ENCODE measurements around the gene CACNA2D1. TPM values are rescaled to one million over a fixed set of nuclear protein-coding genes. Genes with fewer than 3 reads are reported as not detected.

Gene CACNA2D1
- total RNA-seq, 3 donors from 2014 or later (not counting 1 experiment from before 2014, with no cell fraction given), result not detected

DNA sequence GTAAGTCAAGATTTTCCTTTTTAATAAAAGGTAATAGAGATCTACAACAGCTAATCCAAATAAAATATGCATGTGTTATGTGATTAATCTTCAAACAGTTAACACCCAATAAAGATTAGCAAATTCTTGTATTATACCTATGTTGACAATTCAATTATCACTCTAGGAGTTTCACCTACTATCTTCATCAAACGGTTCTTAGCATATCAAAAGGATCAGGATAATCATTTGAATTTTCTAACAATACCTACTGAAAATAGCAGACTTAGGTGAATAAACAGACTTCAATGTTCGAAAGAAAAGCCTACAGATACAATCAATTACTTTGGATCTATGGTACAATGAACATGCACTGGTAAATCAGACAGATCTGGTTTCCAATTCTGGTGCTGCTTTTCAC lies 268.3 kb downstream of the CACNA2D1 start:
- Mint-ChIP-seq H3K27me3 (ENCODE audit: low read depth in 2 of 2) (no peaks in the 10 kb centered on the region), H3K9me3 (peaks cover 0 to 4% of the 10 kb centered on the region in 2 donors), H3K4me3 (no peak overlapping the region), H3K4me1 (no peaks in the 10 kb centered on the region), H3K36me3 (no peaks in the 10 kb centered on the region), H3K27ac (no peak overlapping the region)
- no peak for TF ChIP-seq CTCF (IDR thresholded peaks at IDR 0.05)
- 63% methylated on average over 2 of the region's 2 CpGs for WGBS (ENCODE audit: insufficient coverage)
- Histone ChIP-seq H3K27me3 (ENCODE audit: control insufficient read depth, insufficient read depth, low read length) (no peaks in the 10 kb centered on the region), H3K36me3 (ENCODE audit: control insufficient read depth, insufficient read depth, low read length) (no peaks in the 10 kb centered on the region), H3K27ac (ENCODE audit: low read length) (no peak overlapping the region), H3K4me1 (ENCODE audit: control insufficient read depth, insufficient read depth, low read length) (no peaks in the 10 kb centered on the region), H3K9me3 (ENCODE audit: control insufficient read depth, insufficient read depth, low read length) (peaks cover 3% of the 10 kb centered on the region), H3K4me3 (ENCODE audit: low read length) (no peak overlapping the region)
- no peak for DNase-seq
- ATAC-seq, result no peak
- intact Hi-C loops (cut with micrococcal nuclease), result no loop called here

DNA sequence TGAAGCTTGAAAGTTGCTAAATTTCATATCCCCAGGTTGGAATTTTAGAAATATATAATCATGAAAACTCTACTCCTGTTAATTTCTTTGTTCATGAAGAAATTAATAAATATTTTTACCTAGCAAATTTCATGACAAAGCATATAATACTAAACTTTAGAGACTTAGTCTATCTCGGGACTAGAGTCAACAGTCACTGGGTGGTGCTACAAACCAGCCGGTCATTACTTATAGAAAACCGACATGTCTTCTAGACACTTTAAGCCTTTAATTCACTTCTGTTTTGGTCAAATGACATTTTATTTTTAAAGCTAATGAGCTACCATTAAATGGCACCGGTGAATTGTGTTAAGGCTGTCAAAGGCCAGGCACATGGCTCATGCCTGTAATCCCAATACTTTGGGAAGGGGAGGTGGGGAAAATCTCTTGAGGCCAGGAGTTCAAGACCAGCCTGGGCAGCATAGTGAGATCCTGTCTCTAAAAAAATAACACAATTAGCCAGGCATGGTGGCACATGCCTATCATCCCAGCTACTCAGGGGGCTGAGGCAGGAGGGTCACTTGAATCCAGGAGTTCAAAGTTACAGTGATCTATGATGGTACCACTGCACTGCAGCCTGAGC lies 270.1 kb downstream of the CACNA2D1 start:
- 79% methylated on average over 4 of the region's 4 CpGs for WGBS (ENCODE audit: insufficient coverage)
- intact Hi-C loops (cut with micrococcal nuclease), result no loop called here
- no peak for TF ChIP-seq CTCF (IDR thresholded peaks at IDR 0.05)
- H3K4me3 Mint-ChIP-seq, result no peak overlapping the region
- H3K4me3 ChIP-seq (ENCODE audit: low read length), result no peak overlapping the region
- no peak overlapping the region for H3K27ac Mint-ChIP-seq
- no peaks in the 10 kb centered on the region for H3K4me1 ChIP-seq (ENCODE audit: control insufficient read depth, insufficient read depth, low read length)
- no peaks in the 10 kb centered on the region for H3K4me1 Mint-ChIP-seq
- no peaks in the 10 kb centered on the region for H3K27me3 Mint-ChIP-seq (ENCODE audit: low read depth in 2 of 2)
- H3K27ac ChIP-seq (ENCODE audit: low read length), result no peak overlapping the region
- H3K36me3 ChIP-seq (ENCODE audit: control insufficient read depth, insufficient read depth, low read length), result no peaks in the 10 kb centered on the region
- H3K9me3 ChIP-seq (ENCODE audit: control insufficient read depth, insufficient read depth, low read length), result no peaks in the 10 kb centered on the region
- no peaks in the 10 kb centered on the region for H3K27me3 ChIP-seq (ENCODE audit: control insufficient read depth, insufficient read depth, low read length)
- peaks cover 0 to 2% of the 10 kb centered on the region in 2 donors for H3K9me3 Mint-ChIP-seq
- H3K36me3 Mint-ChIP-seq, result no peaks in the 10 kb centered on the region
- no peak for DNase-seq
- no peak for ATAC-seq

GRCh38 chr7:82172881-82173280 lies 270.7 kb downstream of the CACNA2D1 start:
- WGBS (ENCODE audit: insufficient coverage), result no CpG with 5 or more reads among the region's 2 CpGs
- TF ChIP-seq CTCF (IDR thresholded peaks at IDR 0.05), result no peak
- H3K9me3 Mint-ChIP-seq, result no peaks in the 10 kb centered on the region
- H3K27me3 Mint-ChIP-seq (ENCODE audit: low read depth in 2 of 2), result no peaks in the 10 kb centered on the region
- no peaks in the 10 kb centered on the region for H3K27me3 ChIP-seq (ENCODE audit: control insufficient read depth, insufficient read depth, low read length)
- no peaks in the 10 kb centered on the region for H3K4me1 Mint-ChIP-seq
- no peaks in the 10 kb centered on the region for H3K4me1 ChIP-seq (ENCODE audit: control insufficient read depth, insufficient read depth, low read length)
- H3K4me3 ChIP-seq (ENCODE audit: low read length), result no peak overlapping the region
- no peaks in the 10 kb centered on the region for H3K36me3 Mint-ChIP-seq
- intact Hi-C loops (cut with micrococcal nuclease), result no loop called here
- H3K4me3 Mint-ChIP-seq, result no peak overlapping the region
- H3K9me3 ChIP-seq (ENCODE audit: control insufficient read depth, insufficient read depth, low read length), result no peaks in the 10 kb centered on the region
- H3K27ac Mint-ChIP-seq, result no peak overlapping the region
- DNase-seq (no peak), ATAC-seq (no peak)
- no peaks in the 10 kb centered on the region for H3K36me3 ChIP-seq (ENCODE audit: control insufficient read depth, insufficient read depth, low read length)
- no peak overlapping the region for H3K27ac ChIP-seq (ENCODE audit: low read length)

GRCh38 chr7:82172017-82172416 lies 271.6 kb downstream of the CACNA2D1 start:
- DNase-seq, result no peak
- no peaks in the 10 kb centered on the region for H3K4me1 ChIP-seq (ENCODE audit: control insufficient read depth, insufficient read depth, low read length)
- H3K27ac ChIP-seq (ENCODE audit: low read length), result no peak overlapping the region
- Mint-ChIP-seq H3K27me3 (ENCODE audit: low read depth in 2 of 2) (no peaks in the 10 kb centered on the region), H3K9me3 (no peaks in the 10 kb centered on the region), H3K36me3 (no peaks in the 10 kb centered on the region), H3K27ac (no peak overlapping the region), H3K4me3 (no peak overlapping the region), H3K4me1 (no peaks in the 10 kb centered on the region)
- TF ChIP-seq CTCF (IDR thresholded peaks at IDR 0.05), result no peak
- H3K9me3 ChIP-seq (ENCODE audit: control insufficient read depth, insufficient read depth, low read length), result no peaks in the 10 kb centered on the region
- no peaks in the 10 kb centered on the region for H3K36me3 ChIP-seq (ENCODE audit: control insufficient read depth, insufficient read depth, low read length)
- H3K4me3 ChIP-seq (ENCODE audit: low read length), result no peak overlapping the region
- intact Hi-C loops (cut with micrococcal nuclease), result no loop called here
- no peak for ATAC-seq
- no peaks in the 10 kb centered on the region for H3K27me3 ChIP-seq (ENCODE audit: control insufficient read depth, insufficient read depth, low read length)
- WGBS (ENCODE audit: insufficient coverage), result no CpG with 5 or more reads among the region's 1 CpG
